Mesendoderm (in vitro differentiated cells): ENCODE measurements around the gene EMILIN1.

Experiments used
- DNase-seq: peaks from one replicate; pipeline ENCODE4 v3.0.0; 2013
- H2AK5ac ChIP-seq: 2 replicates; pipeline ENCODE4 v1.6.1; 2013; ENCODE audit warnings: low read length, inconsistent platforms
- H2BK120ac ChIP-seq: 2 replicates; pipeline ENCODE4 v1.6.1; 2013; ENCODE audit warnings: low read depth, mild to moderate bottlenecking, low read length, moderate library complexity, mixed read lengths
- H2BK15ac ChIP-seq: replicated peaks from 2 replicates; pipeline ENCODE4 v1.6.1; 2013; ENCODE audit warnings: low read depth, mild to moderate bottlenecking, moderate library complexity
- H2BK5ac ChIP-seq: 2 replicates; pipeline ENCODE4 v1.6.1; 2013; ENCODE audit warnings: low read length, inconsistent platforms
- H3K18ac ChIP-seq: 2 replicates; pipeline ENCODE4 v1.6.1; 2013; ENCODE audit warnings: mild to moderate bottlenecking, low read length, mixed read lengths
- H3K23ac ChIP-seq: one replicate; pipeline ENCODE4 v1.6.1; 2013; ENCODE audit warnings: low read length
- H3K27ac ChIP-seq: 2 replicates; pipeline ENCODE4 v1.5.1; 2013; ENCODE audit warnings: low read depth, mild to moderate bottlenecking, inconsistent platforms, low read length, moderate library complexity
- H3K27me3 ChIP-seq: 2 replicates; pipeline ENCODE4 v1.6.1; 2013; ENCODE audit warnings: low read length, control low read depth, mild to moderate bottlenecking, inconsistent platforms; ENCODE audit not compliant: insufficient read depth, poor library complexity
- H3K36me3 ChIP-seq: 2 replicates; pipeline ENCODE4 v1.6.1; 2013; ENCODE audit warnings: low read length, inconsistent platforms; ENCODE audit not compliant: control insufficient read depth, insufficient read depth
- H3K4ac ChIP-seq: one replicate; pipeline ENCODE4 v1.6.1; 2013; ENCODE audit warnings: low read depth, mild to moderate bottlenecking, low read length, moderate library complexity
- H3K4me1 ChIP-seq: 2 replicates; pipeline ENCODE4 v1.6.1; 2013; ENCODE audit warnings: low read depth, low read length, inconsistent platforms; ENCODE audit not compliant: control insufficient read depth
- H3K4me2 ChIP-seq: 2 replicates; pipeline ENCODE4 v1.6.1; 2013; ENCODE audit warnings: low read length
- H3K4me3 ChIP-seq: 2 replicates; pipeline ENCODE4 v1.5.1; 2013; ENCODE audit warnings: mild to moderate bottlenecking, low read length
- H3K56ac ChIP-seq: one replicate; pipeline ENCODE4 v1.6.1; 2013; ENCODE audit warnings: low read length
- H3K79me1 ChIP-seq: 2 replicates; pipeline ENCODE4 v1.6.1; 2013; ENCODE audit warnings: low read length, inconsistent platforms
- H3K79me2 ChIP-seq: 2 replicates; pipeline ENCODE4 v1.6.1; 2013; ENCODE audit warnings: mild to moderate bottlenecking, low read length; ENCODE audit not compliant: control insufficient read depth, insufficient read depth
- H3K9ac ChIP-seq: 2 replicates; pipeline ENCODE4 v1.6.1; 2013; ENCODE audit warnings: low read length, inconsistent platforms
- H4K5ac ChIP-seq: one replicate; pipeline ENCODE4 v1.6.1; 2013; ENCODE audit warnings: low read length
- H4K8ac ChIP-seq: one replicate; pipeline ENCODE4 v1.6.1; 2013; ENCODE audit warnings: low read depth, mild to moderate bottlenecking, control low read depth, low read length, moderate library complexity
- WGBS: extraction: QIAGEN DNeasy Blood & Tissue Kit; methylation state at CpG from one replicate; pipeline ENCODE4 v1.1.7; 2013; ENCODE audit warnings: low lambda C conversion rate, missing lambda C conversion rate; ENCODE audit not compliant: insufficient coverage; ENCODE audit errors: extremely low coverage; 5-methylcytosine and 5-hydroxymethylcytosine counted together

Gene EMILIN1

DNA sequence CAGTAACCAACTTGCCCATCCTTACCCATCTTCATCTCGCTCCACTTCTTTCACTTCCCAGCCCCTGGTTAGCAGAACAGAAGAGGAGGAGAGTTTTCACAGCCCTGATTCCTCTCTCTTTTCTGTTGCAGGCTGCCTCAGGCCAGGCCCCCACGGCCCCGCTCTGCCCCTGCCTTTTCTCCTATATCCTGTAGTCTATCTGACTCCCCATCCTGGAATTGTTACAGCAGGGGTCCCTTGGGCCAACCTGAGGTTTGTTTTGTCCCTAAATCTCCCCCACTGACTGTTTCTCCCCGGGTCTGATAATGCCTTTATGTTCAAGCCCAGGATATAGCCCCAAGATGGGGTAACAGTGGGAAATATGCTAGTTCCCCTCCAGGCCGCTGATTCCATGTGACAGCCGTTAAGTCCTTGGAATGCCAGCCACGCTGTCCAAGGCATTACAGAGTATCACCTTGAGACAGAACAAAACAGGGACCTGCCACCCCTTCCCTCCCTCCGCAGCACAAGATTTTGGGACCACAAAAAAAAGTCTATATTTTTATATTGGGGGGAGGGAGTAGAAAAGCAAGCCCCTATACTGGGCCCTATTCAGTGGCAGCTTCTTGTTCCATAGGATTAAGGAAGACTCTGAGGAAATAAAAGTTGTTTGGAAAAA is 8.3 kb upstream of the EMILIN1 start:
- WGBS, result no CpG with 5 or more reads among the region's 8 CpGs
- H4K8ac ChIP-seq, result no peak overlapping the region
- H2BK5ac ChIP-seq, result no peak overlapping the region
- peaks cover 17% of the 10 kb centered on the region for H3K79me2 ChIP-seq
- H2BK15ac ChIP-seq, result no peak overlapping the region
- H3K4ac ChIP-seq, result no peak overlapping the region
- H3K9ac ChIP-seq, result peak overlapping the region; percentile 88
- peaks cover 4% of the 10 kb centered on the region for H3K36me3 ChIP-seq
- no peak for DNase-seq
- H3K27me3 ChIP-seq, result no peaks in the 10 kb centered on the region
- H3K4me3 ChIP-seq, result no peak overlapping the region
- H3K27ac ChIP-seq, result no peak overlapping the region
- peak overlapping the region; percentile 95 for H3K56ac ChIP-seq
- H3K18ac ChIP-seq, result no peak overlapping the region
- no peak overlapping the region for H2BK120ac ChIP-seq
- no peak overlapping the region for H2AK5ac ChIP-seq
- peaks cover 2% of the 10 kb centered on the region for H3K4me1 ChIP-seq
- no peak overlapping the region for H3K23ac ChIP-seq
- H3K79me1 ChIP-seq, result peaks cover 24% of the 10 kb centered on the region
- H4K5ac ChIP-seq, result no peak overlapping the region
- peak overlapping the region; percentile 97 for H3K4me2 ChIP-seq

DNA sequence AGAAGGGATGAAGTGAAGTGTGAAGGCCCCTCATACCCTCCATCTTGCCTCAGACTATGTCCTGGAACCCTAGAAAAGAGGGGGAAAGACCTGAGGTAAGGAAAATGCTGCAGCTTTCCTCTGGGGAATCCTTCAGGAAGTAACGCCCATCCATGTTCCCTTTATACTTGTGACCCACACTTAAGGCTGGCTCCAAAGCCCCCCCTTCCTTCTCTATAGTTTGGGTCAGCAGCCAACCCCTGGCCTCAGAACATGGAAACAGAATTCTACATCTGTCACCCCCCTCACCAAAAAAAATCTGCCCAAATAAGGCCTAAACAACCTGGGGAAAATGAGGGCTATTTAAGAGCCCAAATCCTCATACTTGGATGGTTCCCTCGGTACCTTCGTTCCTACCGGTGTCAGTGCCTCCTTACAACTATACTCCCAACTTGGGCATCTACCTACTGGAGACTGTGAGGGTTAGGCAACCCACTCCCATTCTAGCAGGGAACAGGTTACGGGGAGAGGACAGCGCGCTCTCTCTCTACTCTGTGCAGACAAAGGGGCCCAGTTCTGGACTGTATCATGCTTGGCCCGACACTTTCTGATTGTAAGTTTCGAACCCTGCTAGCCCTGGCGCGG is 7.7 kb upstream of the EMILIN1 start:
- Histone ChIP-seq H4K5ac (no peak overlapping the region), H3K27me3 (no peaks in the 10 kb centered on the region), H2AK5ac (peak overlapping the region; percentile 64), H2BK15ac (no peak overlapping the region), H3K4ac (peak overlapping the region; percentile 86), H3K36me3 (peaks cover 4% of the 10 kb centered on the region), H3K4me1 (peaks cover 2% of the 10 kb centered on the region), H3K4me2 (peak overlapping the region; percentile 97), H3K9ac (peak overlapping the region; percentile 88), H3K56ac (peak overlapping the region; percentile 95), H2BK120ac (no peak overlapping the region), H3K4me3 (peak overlapping the region; percentile 96), H4K8ac (no peak overlapping the region), H3K23ac (peak overlapping the region; percentile 90), H3K79me2 (peaks cover 17% of the 10 kb centered on the region), H3K79me1 (peaks cover 24% of the 10 kb centered on the region), H3K18ac (peak overlapping the region; percentile 77), H2BK5ac (peak overlapping the region; percentile 17), H3K27ac (no peak overlapping the region)
- no peak for DNase-seq
- no CpG with 5 or more reads among the region's 11 CpGs for WGBS

- no peak within 1 kb of the TSS for H4K5ac ChIP-seq
- peak within 1 kb of the TSS; percentile 88 for H3K9ac ChIP-seq
- peak within 1 kb of the TSS; percentile 96 for H3K4me3 ChIP-seq
- H3K56ac ChIP-seq, result peak within 1 kb of the TSS; percentile 98
- H2BK120ac ChIP-seq, result peak within 1 kb of the TSS; percentile 3
- H3K23ac ChIP-seq, result peak within 1 kb of the TSS; percentile 100
- no peak within 1 kb of the TSS for H2BK15ac ChIP-seq
- peak within 1 kb of the TSS; percentile 87 for H2BK5ac ChIP-seq
- H2AK5ac ChIP-seq, result peak within 1 kb of the TSS; percentile 64
- H3K4me1 ChIP-seq, result peaks cover 2% of the 10 kb centered on the region
- H3K36me3 ChIP-seq, result peaks cover 4% of the 10 kb centered on the region
- H3K18ac ChIP-seq, result peak within 1 kb of the TSS; percentile 77
- H3K4me2 ChIP-seq, result peak within 1 kb of the TSS; percentile 97
- peaks cover 17% of the 10 kb centered on the region for H3K79me2 ChIP-seq
- peak within 1 kb of the TSS; percentile 92 for H3K27ac ChIP-seq
- H3K79me1 ChIP-seq, result peaks cover 24% of the 10 kb centered on the region
- peak within 1 kb of the TSS; percentile 78 for H4K8ac ChIP-seq
- H3K27me3 ChIP-seq, result no peaks in the 10 kb centered on the region
- no CpG with 5 or more reads among the region's 86 CpGs for WGBS
- H3K4ac ChIP-seq, result peak within 1 kb of the TSS; percentile 86
- DNase-seq, result peak; percentile 95
Observed at GRCh38 chr2:27071277-27071989, 7.0 kb upstream of the EMILIN1 start, which contains the start of gene OST4. Gene OST4, minus strand, starts transcription at chr2:27071654.

GRCh38 chr2:27071990-27072830 is 6.2 kb upstream of the EMILIN1 start:
- Histone ChIP-seq H3K56ac (peak overlapping the region; percentile 98), H4K8ac (peak overlapping the region; percentile 78), H4K5ac (no peak overlapping the region), H3K27me3 (no peaks in the 10 kb centered on the region), H3K4me1 (peaks cover 2% of the 10 kb centered on the region), H2BK5ac (peak overlapping the region; percentile 87), H3K4me3 (peak overlapping the region; percentile 71), H2AK5ac (no peak overlapping the region), H3K27ac (peak overlapping the region; percentile 92), H3K79me1 (peaks cover 24% of the 10 kb centered on the region), H3K23ac (peak overlapping the region; percentile 100), H2BK15ac (no peak overlapping the region), H3K9ac (peak overlapping the region; percentile 88), H3K4me2 (peak overlapping the region; percentile 92), H3K18ac (peak overlapping the region; percentile 41), H3K4ac (peak overlapping the region; percentile 56), H3K79me2 (peaks cover 17% of the 10 kb centered on the region), H2BK120ac (peak overlapping the region; percentile 3), H3K36me3 (peaks cover 4% of the 10 kb centered on the region)
- no CpG with 5 or more reads among the region's 34 CpGs for WGBS
- DNase-seq, result peak; percentile 74

- peak overlapping the region; percentile 98 for H3K56ac ChIP-seq
- no peak overlapping the region for H2BK5ac ChIP-seq
- no peaks in the 10 kb centered on the region for H3K27me3 ChIP-seq
- H3K4ac ChIP-seq, result no peak overlapping the region
- H3K79me1 ChIP-seq, result peaks cover 24% of the 10 kb centered on the region
- no peak overlapping the region for H3K23ac ChIP-seq
- peak overlapping the region; percentile 41 for H3K18ac ChIP-seq
- no peak overlapping the region for H2BK120ac ChIP-seq
- no peak overlapping the region for H2BK15ac ChIP-seq
- peak overlapping the region; percentile 92 for H3K27ac ChIP-seq
- H4K8ac ChIP-seq, result no peak overlapping the region
- H3K4me3 ChIP-seq, result no peak overlapping the region
- peaks cover 4% of the 10 kb centered on the region for H3K36me3 ChIP-seq
- no CpG with 5 or more reads among the region's 5 CpGs for WGBS
- no peak overlapping the region for H2AK5ac ChIP-seq
- peak overlapping the region; percentile 88 for H3K9ac ChIP-seq
- H3K4me1 ChIP-seq, result peaks cover 2% of the 10 kb centered on the region
- DNase-seq, result no peak
- H4K5ac ChIP-seq, result no peak overlapping the region
- H3K4me2 ChIP-seq, result no peak overlapping the region
- peaks cover 17% of the 10 kb centered on the region for H3K79me2 ChIP-seq
Observed at GRCh38 chr2:27072920-27073319, 5.5 kb upstream of the EMILIN1 start.
